HG02840 (cell line): Measurements from ENCODE around the gene EPHB1.

Experiments
- ATAC-seq: cut with Tn5 transposase; IDR thresholded peaks from one replicate; pipeline ENCODE4 v1.9.1; 2021; ENCODE audit warnings: mild to moderate bottlenecking, moderate library complexity, moderate number of reproducible peaks; ENCODE audit not compliant: unreplicated experiment, low FRiP score

EPHB1 gene

GRCh38 chr3:135068011-135068410, 273.0 kb downstream of the EPHB1 start:
- no peak for ATAC-seq

- no peak for ATAC-seq
These were observed 274.3 kb downstream of the EPHB1 start for GRCh38 chr3:135069406-135069805.

- no peak for ATAC-seq
These were observed 276.4 kb downstream of the EPHB1 start for GRCh38 chr3:135071483-135071882.

- ATAC-seq, result no peak
These were observed 277.4 kb downstream of the EPHB1 start for GRCh38 chr3:135072431-135072830.

GRCh38 chr3:135075157-135075556, 280.1 kb downstream of the EPHB1 start:
- no peak for ATAC-seq

GRCh38 chr3:135076341-135076740, 281.3 kb downstream of the EPHB1 start:
- no peak for ATAC-seq

GRCh38 chr3:135077186-135077585, 282.1 kb downstream of the EPHB1 start:
- ATAC-seq, result no peak

- no peak for ATAC-seq
These were observed 283.2 kb downstream of the EPHB1 start for GRCh38 chr3:135078283-135078682.

- no peak for ATAC-seq
These were observed 284.0 kb downstream of the EPHB1 start for GRCh38 chr3:135079095-135079494.

- ATAC-seq, result no peak
These were observed 286.4 kb downstream of the EPHB1 start for GRCh38 chr3:135081451-135081850.

GRCh38 chr3:135081856-135082434, 286.9 kb downstream of the EPHB1 start:
- no peak for ATAC-seq

GRCh38 chr3:135082706-135083105, 287.6 kb downstream of the EPHB1 start:
- ATAC-seq, result no peak

- ATAC-seq, result no peak
These were observed 288.1 kb downstream of the EPHB1 start for GRCh38 chr3:135083179-135083578.

- no peak for ATAC-seq
These were observed 288.7 kb downstream of the EPHB1 start for GRCh38 chr3:135083756-135084155.

GRCh38 chr3:135084405-135084804, 289.3 kb downstream of the EPHB1 start:
- no peak for ATAC-seq

GRCh38 chr3:135084976-135085375, 289.9 kb downstream of the EPHB1 start:
- ATAC-seq, result no peak

- no peak for ATAC-seq
These were observed 290.8 kb downstream of the EPHB1 start for GRCh38 chr3:135085652-135086436.

- no peak for ATAC-seq
These were observed 292.7 kb downstream of the EPHB1 start for GRCh38 chr3:135087782-135088181.

- no peak for ATAC-seq
These were observed 294.4 kb downstream of the EPHB1 start for GRCh38 chr3:135089451-135089850.

- ATAC-seq, result no peak
These were observed 295.1 kb downstream of the EPHB1 start for GRCh38 chr3:135090020-135090717.

- no peak for ATAC-seq
These were observed 296.9 kb downstream of the EPHB1 start for GRCh38 chr3:135091946-135092345.

GRCh38 chr3:135093121-135093520, 298.1 kb downstream of the EPHB1 start:
- no peak for ATAC-seq
